Measurements from ENCODE around the gene TMEM163.

GRCh38 chr2:134498654-134499053, 220.1 kb downstream of the TMEM163 start:
- TF ChIP-seq IKZF3 (tag by site-specific recombination; IDR thresholded peaks at IDR 0.05) (no peak), ZBTB1 (tag by site-specific recombination; IDR thresholded peaks at IDR 0.05) (no peak), ZBTB49 (tag by site-specific recombination; IDR thresholded peaks at IDR 0.05; ENCODE audit: low read depth) (no peak), CTCF (tag by site-specific recombination; IDR thresholded peaks at IDR 0.05) (no peak), ZNF785 (tag by site-specific recombination; IDR thresholded peaks at IDR 0.05) (no peak), ZNF777 (tag by site-specific recombination; IDR thresholded peaks at IDR 0.05; ENCODE audit: borderline replicate concordance) (no peak), PBX3 (CRISPR knock-in tag; IDR thresholded peaks at IDR 0.05) (no peak), REST (tag by site-specific recombination; IDR thresholded peaks at IDR 0.05) (no peak), KLF16 (tag by site-specific recombination; IDR thresholded peaks at IDR 0.05) (no peak), ZNF510 (tag by site-specific recombination; IDR thresholded peaks at IDR 0.05; ENCODE audit: insufficient replicate concordance) (no peak), BCL11A (tag by site-specific recombination; IDR thresholded peaks at IDR 0.05; ENCODE audit: low read depth) (no peak)
